Measurements from ENCODE around the gene LINC01488.

DNA sequence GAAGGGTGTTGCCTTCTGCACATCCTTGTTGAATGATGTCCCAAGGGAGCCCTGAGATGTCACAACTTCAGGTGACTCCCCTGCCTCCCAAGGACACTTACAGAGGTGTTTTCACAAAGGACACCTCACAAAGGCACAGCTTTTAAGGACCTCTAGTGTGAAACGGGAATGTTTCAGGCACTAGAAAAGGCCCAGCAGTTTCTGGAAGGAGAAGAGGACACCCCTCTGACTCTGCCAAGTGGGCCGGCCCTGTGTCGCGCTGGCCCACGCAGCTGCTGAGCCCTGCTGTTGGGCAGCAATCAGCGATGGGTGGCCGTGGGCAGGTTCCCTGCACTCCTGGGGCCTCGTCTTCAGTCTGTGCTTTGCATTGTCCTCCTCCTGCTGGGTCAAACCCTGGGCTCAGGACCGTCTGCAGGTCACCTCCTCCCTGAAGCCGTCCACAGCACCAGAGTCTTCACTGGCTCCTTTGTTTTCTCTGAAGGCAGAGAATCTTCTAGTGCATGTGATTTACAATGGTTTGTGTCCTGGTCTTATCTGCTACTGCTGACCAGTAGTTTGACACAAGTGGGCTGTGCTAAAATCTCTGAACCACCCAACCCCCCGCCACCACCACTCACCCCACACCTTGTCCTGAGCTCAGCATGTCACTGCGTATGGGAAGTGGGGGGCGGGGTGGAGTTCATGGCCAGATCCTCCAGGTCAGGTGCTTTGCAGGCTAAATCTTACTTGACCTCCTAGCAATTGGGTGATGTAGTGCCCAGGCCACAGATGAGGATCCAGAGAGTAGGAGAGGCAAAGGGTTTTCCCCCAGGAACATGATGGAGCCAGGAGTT lies 3.2 kb downstream of the LINC01488 start:
- TF ChIP-seq, protein P1, sequence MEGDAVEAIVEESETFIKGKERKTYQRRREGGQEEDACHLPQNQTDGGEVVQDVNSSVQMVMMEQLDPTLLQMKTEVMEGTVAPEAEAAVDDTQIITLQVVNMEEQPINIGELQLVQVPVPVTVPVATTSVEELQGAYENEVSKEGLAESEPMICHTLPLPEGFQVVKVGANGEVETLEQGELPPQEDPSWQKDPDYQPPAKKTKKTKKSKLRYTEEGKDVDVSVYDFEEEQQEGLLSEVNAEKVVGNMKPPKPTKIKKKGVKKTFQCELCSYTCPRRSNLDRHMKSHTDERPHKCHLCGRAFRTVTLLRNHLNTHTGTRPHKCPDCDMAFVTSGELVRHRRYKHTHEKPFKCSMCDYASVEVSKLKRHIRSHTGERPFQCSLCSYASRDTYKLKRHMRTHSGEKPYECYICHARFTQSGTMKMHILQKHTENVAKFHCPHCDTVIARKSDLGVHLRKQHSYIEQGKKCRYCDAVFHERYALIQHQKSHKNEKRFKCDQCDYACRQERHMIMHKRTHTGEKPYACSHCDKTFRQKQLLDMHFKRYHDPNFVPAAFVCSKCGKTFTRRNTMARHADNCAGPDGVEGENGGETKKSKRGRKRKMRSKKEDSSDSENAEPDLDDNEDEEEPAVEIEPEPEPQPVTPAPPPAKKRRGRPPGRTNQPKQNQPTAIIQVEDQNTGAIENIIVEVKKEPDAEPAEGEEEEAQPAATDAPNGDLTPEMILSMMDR (tag by site-specific recombination; IDR thresholded peaks at IDR 0.05), result no peak
- TF ChIP-seq, protein P2, sequence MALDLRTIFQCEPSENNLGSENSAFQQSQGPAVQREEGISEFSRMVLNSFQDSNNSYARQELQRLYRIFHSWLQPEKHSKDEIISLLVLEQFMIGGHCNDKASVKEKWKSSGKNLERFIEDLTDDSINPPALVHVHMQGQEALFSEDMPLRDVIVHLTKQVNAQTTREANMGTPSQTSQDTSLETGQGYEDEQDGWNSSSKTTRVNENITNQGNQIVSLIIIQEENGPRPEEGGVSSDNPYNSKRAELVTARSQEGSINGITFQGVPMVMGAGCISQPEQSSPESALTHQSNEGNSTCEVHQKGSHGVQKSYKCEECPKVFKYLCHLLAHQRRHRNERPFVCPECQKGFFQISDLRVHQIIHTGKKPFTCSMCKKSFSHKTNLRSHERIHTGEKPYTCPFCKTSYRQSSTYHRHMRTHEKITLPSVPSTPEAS (tag by site-specific recombination; IDR thresholded peaks at IDR 0.05), result no peak
- TF ChIP-seq ZNF23 (tag by site-specific recombination; IDR thresholded peaks at IDR 0.05; ENCODE audit: borderline replicate concordance) (no peak), SP7 (tag by site-specific recombination; IDR thresholded peaks at IDR 0.05) (no peak), KLF1 (tag by site-specific recombination; IDR thresholded peaks at IDR 0.05) (no peak), ZNF707 (tag by site-specific recombination; IDR thresholded peaks at IDR 0.05) (no peak)
- TF ChIP-seq, protein P3, sequence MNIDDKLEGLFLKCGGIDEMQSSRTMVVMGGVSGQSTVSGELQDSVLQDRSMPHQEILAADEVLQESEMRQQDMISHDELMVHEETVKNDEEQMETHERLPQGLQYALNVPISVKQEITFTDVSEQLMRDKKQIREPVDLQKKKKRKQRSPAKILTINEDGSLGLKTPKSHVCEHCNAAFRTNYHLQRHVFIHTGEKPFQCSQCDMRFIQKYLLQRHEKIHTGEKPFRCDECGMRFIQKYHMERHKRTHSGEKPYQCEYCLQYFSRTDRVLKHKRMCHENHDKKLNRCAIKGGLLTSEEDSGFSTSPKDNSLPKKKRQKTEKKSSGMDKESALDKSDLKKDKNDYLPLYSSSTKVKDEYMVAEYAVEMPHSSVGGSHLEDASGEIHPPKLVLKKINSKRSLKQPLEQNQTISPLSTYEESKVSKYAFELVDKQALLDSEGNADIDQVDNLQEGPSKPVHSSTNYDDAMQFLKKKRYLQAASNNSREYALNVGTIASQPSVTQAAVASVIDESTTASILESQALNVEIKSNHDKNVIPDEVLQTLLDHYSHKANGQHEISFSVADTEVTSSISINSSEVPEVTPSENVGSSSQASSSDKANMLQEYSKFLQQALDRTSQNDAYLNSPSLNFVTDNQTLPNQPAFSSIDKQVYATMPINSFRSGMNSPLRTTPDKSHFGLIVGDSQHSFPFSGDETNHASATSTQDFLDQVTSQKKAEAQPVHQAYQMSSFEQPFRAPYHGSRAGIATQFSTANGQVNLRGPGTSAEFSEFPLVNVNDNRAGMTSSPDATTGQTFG (tag by site-specific recombination; IDR thresholded peaks at IDR 0.05; ENCODE audit: borderline replicate concordance), result no peak
- TF ChIP-seq, protein P4, sequence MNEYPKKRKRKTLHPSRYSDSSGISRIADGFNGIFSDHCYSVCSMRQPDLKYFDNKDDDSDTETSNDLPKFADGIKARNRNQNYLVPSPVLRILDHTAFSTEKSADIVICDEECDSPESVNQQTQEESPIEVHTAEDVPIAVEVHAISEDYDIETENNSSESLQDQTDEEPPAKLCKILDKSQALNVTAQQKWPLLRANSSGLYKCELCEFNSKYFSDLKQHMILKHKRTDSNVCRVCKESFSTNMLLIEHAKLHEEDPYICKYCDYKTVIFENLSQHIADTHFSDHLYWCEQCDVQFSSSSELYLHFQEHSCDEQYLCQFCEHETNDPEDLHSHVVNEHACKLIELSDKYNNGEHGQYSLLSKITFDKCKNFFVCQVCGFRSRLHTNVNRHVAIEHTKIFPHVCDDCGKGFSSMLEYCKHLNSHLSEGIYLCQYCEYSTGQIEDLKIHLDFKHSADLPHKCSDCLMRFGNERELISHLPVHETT (tag by site-specific recombination; IDR thresholded peaks at IDR 0.05), result no peak
- TF ChIP-seq, protein P5, sequence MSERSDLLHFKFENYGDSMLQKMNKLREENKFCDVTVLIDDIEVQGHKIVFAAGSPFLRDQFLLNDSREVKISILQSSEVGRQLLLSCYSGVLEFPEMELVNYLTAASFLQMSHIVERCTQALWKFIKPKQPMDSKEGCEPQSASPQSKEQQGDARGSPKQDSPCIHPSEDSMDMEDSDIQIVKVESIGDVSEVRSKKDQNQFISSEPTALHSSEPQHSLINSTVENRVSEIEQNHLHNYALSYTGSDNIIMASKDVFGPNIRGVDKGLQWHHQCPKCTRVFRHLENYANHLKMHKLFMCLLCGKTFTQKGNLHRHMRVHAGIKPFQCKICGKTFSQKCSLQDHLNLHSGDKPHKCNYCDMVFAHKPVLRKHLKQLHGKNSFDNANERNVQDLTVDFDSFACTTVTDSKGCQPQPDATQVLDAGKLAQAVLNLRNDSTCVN (tag by site-specific recombination; optimal IDR thresholded peaks at IDR 0.05), result no peak
